Mammary epithelial cell (primary cell): ENCODE results near the gene TBC1D22A.

Source experiments
- EZH2 ChIP-seq: IDR thresholded peaks from 2 replicates; pipeline ENCODE4 v1.6.1; 2012; ENCODE audit warnings: low read length, inconsistent platforms, borderline replicate concordance
- TF ChIP-seq, protein P1 (sequence below), 2 donors: IDR thresholded peaks in 1 of 2; conservative IDR thresholded peaks in 1 of 2; 2 replicates each; pipeline ENCODE4 v1.5.1; 2011 to 2012; ENCODE audit warnings: inconsistent platforms in 2 of 2, low read length in 2 of 2, mild to moderate bottlenecking in 2 of 2, control low read depth in 1 of 2, low read depth in 1 of 2; ENCODE audit not compliant: insufficient read depth in 1 of 2; ENCODE audit errors: extremely low read depth in 1 of 2

DNA sequence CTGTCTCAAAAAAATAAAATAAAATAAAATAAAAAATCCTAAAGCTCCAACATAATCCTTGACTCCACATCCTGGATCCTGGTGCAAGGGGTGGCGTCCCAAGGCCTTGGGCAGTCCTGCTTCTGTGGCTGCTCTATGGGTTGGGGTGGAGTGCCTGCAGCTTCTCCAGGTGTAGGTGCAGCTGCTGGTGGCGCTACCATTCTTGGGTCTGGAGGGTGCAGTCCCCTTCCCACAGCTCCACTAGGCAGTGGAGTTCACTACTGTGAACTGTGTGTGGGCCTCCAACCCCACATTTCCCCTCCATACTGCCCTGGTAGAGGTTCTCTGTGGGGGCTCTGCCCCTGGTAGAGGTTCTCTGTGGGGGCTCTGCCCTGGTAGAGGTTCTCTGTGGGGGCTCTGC, 6.9 kb upstream of the TBC1D22A start:
- TF ChIP-seq, protein P1, sequence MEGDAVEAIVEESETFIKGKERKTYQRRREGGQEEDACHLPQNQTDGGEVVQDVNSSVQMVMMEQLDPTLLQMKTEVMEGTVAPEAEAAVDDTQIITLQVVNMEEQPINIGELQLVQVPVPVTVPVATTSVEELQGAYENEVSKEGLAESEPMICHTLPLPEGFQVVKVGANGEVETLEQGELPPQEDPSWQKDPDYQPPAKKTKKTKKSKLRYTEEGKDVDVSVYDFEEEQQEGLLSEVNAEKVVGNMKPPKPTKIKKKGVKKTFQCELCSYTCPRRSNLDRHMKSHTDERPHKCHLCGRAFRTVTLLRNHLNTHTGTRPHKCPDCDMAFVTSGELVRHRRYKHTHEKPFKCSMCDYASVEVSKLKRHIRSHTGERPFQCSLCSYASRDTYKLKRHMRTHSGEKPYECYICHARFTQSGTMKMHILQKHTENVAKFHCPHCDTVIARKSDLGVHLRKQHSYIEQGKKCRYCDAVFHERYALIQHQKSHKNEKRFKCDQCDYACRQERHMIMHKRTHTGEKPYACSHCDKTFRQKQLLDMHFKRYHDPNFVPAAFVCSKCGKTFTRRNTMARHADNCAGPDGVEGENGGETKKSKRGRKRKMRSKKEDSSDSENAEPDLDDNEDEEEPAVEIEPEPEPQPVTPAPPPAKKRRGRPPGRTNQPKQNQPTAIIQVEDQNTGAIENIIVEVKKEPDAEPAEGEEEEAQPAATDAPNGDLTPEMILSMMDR (conservative IDR thresholded peaks at IDR 0.05 in 1 of 2, IDR thresholded peaks at IDR 0.05 in 1 of 2; ENCODE audit: extremely low read depth in 1 of 2, insufficient read depth in 1 of 2, low read depth in 1 of 2, low read length in 2 of 2) = no peak
- no peak for TF ChIP-seq EZH2
